ENCODE measurements around the gene AP3S2.

AP3S2 gene

DNA sequence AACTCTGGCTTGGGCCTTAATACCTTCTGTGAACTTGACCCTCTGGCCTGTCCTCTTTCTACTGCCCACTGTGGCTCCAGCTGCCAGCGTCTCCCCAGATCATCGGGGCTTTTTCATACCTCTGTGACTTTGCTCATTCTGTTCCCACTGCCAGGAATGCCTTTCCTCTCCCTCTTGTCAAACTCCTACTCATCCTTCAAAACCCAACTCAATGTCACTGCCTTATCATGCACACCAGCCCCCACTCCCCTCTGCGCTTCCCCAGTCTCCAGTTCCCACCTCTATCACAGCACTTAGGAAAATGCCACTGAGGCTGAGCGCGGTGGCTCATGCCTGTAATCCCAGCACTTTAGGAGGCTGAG lies 84.0 kb downstream of the AP3S2 start:
- peaks cover 11% of the 10 kb centered on the region for H3K27me3 Mint-ChIP-seq

DNA sequence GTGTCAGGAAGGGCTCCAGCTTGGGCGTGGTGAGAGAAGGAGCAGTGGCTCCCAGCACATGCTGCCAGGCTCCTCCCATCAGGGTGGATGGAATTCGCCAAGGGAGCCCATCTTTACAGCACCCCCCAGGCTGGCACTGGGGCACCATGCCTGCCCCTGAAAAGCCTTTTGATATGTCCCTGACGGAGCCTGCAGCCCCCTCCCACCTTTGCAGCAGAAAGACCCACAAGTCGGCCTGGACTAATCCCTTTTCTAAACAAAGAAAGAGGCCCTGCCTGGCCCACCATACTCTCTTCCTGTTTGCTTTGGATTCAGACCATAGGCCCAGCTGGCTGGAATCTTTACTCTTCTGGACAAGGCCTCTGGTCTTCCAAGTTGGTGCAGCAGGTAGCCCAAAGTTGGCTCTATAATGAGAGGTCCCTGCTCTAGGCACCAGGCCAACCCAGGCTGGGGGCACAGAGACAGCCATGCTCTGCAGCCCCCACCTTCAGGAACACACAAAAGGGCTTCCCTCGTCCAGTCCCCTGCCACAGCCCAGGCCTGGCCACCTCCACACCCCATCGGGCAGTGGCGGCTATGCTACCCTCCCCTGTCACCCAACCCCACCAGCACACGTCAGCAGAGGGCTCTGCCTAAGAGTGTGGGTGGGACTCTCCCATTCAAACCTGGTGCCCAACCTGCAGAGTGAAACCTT lies 84.6 kb downstream of the AP3S2 start:
- no peak overlapping the region for H3K27ac Mint-ChIP-seq
- no peak overlapping the region for H3K4me3 Mint-ChIP-seq
- H3K27me3 Mint-ChIP-seq, result peaks cover 11% of the 10 kb centered on the region
- H3K36me3 Mint-ChIP-seq (ENCODE audit: low read depth), result no peaks in the 10 kb centered on the region
- H3K4me1 Mint-ChIP-seq (ENCODE audit: low read depth), result no peaks in the 10 kb centered on the region
- H3K9me3 Mint-ChIP-seq, result no peaks in the 10 kb centered on the region

More for the DNA sequence above, 84.0 kb downstream of the AP3S2 start:
- Mint-ChIP-seq H3K4me3 (no peak overlapping the region), H3K9me3 (no peaks in the 10 kb centered on the region), H3K36me3 (ENCODE audit: low read depth) (no peaks in the 10 kb centered on the region), H3K27ac (no peak overlapping the region), H3K4me1 (ENCODE audit: low read depth) (no peaks in the 10 kb centered on the region)

- H3K27me3 Mint-ChIP-seq, result peaks cover 7% of the 10 kb centered on the region
- no peaks in the 10 kb centered on the region for H3K4me1 Mint-ChIP-seq (ENCODE audit: low read depth)
- H3K9me3 Mint-ChIP-seq, result no peaks in the 10 kb centered on the region
- H3K36me3 Mint-ChIP-seq (ENCODE audit: low read depth), result no peaks in the 10 kb centered on the region
- no peak overlapping the region for H3K4me3 Mint-ChIP-seq
- H3K27ac Mint-ChIP-seq, result no peak overlapping the region
These were observed 85.5 kb downstream of the AP3S2 start for GRCh38 chr15:89808160-89808870.

GRCh38 chr15:89807689-89808088 lies 86.1 kb downstream of the AP3S2 start:
- peaks cover 6% of the 10 kb centered on the region for H3K27me3 Mint-ChIP-seq
- H3K36me3 Mint-ChIP-seq (ENCODE audit: low read depth), result no peaks in the 10 kb centered on the region
- no peak overlapping the region for H3K4me3 Mint-ChIP-seq
- H3K27ac Mint-ChIP-seq, result no peak overlapping the region
- no peaks in the 10 kb centered on the region for H3K4me1 Mint-ChIP-seq (ENCODE audit: low read depth)
- H3K9me3 Mint-ChIP-seq, result no peaks in the 10 kb centered on the region

- no peak overlapping the region for H3K4me3 Mint-ChIP-seq
- no peak overlapping the region for H3K27ac Mint-ChIP-seq
- H3K36me3 Mint-ChIP-seq (ENCODE audit: low read depth), result no peaks in the 10 kb centered on the region
- H3K9me3 Mint-ChIP-seq, result no peaks in the 10 kb centered on the region
- peaks cover 3% of the 10 kb centered on the region for H3K27me3 Mint-ChIP-seq
- no peaks in the 10 kb centered on the region for H3K4me1 Mint-ChIP-seq (ENCODE audit: low read depth)
These were observed 86.9 kb downstream of the AP3S2 start for GRCh38 chr15:89806559-89807550.

GRCh38 chr15:89806210-89806558 lies 87.6 kb downstream of the AP3S2 start:
- no peak overlapping the region for H3K27ac Mint-ChIP-seq
- H3K9me3 Mint-ChIP-seq, result no peaks in the 10 kb centered on the region
- H3K4me3 Mint-ChIP-seq, result no peak overlapping the region
- H3K27me3 Mint-ChIP-seq, result no peaks in the 10 kb centered on the region
- H3K36me3 Mint-ChIP-seq (ENCODE audit: low read depth), result no peaks in the 10 kb centered on the region
- no peaks in the 10 kb centered on the region for H3K4me1 Mint-ChIP-seq (ENCODE audit: low read depth)

GRCh38 chr15:89805241-89806209 lies 88.3 kb downstream of the AP3S2 start:
- H3K27me3 Mint-ChIP-seq, result no peaks in the 10 kb centered on the region
- no peak overlapping the region for H3K27ac Mint-ChIP-seq
- no peaks in the 10 kb centered on the region for H3K36me3 Mint-ChIP-seq (ENCODE audit: low read depth)
- no peaks in the 10 kb centered on the region for H3K9me3 Mint-ChIP-seq
- no peak overlapping the region for H3K4me3 Mint-ChIP-seq
- no peaks in the 10 kb centered on the region for H3K4me1 Mint-ChIP-seq (ENCODE audit: low read depth)

GRCh38 chr15:89803941-89804800 lies 89.6 kb downstream of the AP3S2 start:
- H3K36me3 Mint-ChIP-seq (ENCODE audit: low read depth), result no peaks in the 10 kb centered on the region
- H3K4me1 Mint-ChIP-seq (ENCODE audit: low read depth), result no peaks in the 10 kb centered on the region
- H3K27me3 Mint-ChIP-seq, result no peaks in the 10 kb centered on the region
- no peaks in the 10 kb centered on the region for H3K9me3 Mint-ChIP-seq
- H3K4me3 Mint-ChIP-seq, result no peak overlapping the region
- no peak overlapping the region for H3K27ac Mint-ChIP-seq

- H3K36me3 Mint-ChIP-seq (ENCODE audit: low read depth), result no peaks in the 10 kb centered on the region
These were observed 90.6 kb downstream of the AP3S2 start for GRCh38 chr15:89802986-89803824.

GRCh38 chr15:89802231-89802928 lies 91.4 kb downstream of the AP3S2 start:
- Mint-ChIP-seq H3K9me3 (no peaks in the 10 kb centered on the region), H3K27ac (no peak overlapping the region), H3K4me3 (no peak overlapping the region), H3K36me3 (ENCODE audit: low read depth) (no peaks in the 10 kb centered on the region), H3K27me3 (no peaks in the 10 kb centered on the region), H3K4me1 (ENCODE audit: low read depth) (no peaks in the 10 kb centered on the region)

More at GRCh38 chr15:89802986-89803824, 90.6 kb downstream of the AP3S2 start:
- Mint-ChIP-seq H3K4me1 (ENCODE audit: low read depth) (no peaks in the 10 kb centered on the region), H3K9me3 (no peaks in the 10 kb centered on the region), H3K27me3 (no peaks in the 10 kb centered on the region), H3K4me3 (no peak overlapping the region), H3K27ac (no peak overlapping the region)

- no peaks in the 10 kb centered on the region for H3K9me3 Mint-ChIP-seq
- H3K27ac Mint-ChIP-seq, result no peak overlapping the region
- H3K27me3 Mint-ChIP-seq, result no peaks in the 10 kb centered on the region
- no peaks in the 10 kb centered on the region for H3K36me3 Mint-ChIP-seq (ENCODE audit: low read depth)
- no peak overlapping the region for H3K4me3 Mint-ChIP-seq
- H3K4me1 Mint-ChIP-seq (ENCODE audit: low read depth), result no peaks in the 10 kb centered on the region
These were observed 92.2 kb downstream of the AP3S2 start for GRCh38 chr15:89801471-89802195.

Measured in stimulated activated naive CD8-positive, alpha-beta T cell treated with anti-CD3 and anti-CD28 coated beads, Interleukin-15, Interleukin-2, amounts not matched to agents 100 ng/mL and 50 ng/mL, for 24 hours (primary cell).